A549 (cell line): ENCODE data around the gene SLC12A7.

ENCODE experiments used
- E2F6 ChIP-seq: IDR thresholded peaks from 2 replicates; pipeline ENCODE4 v1.6.1; 2012; ENCODE audit warnings: low read depth, borderline replicate concordance
- ZC3H11A ChIP-seq: fragments of 450-650 bp; IDR thresholded peaks from 2 replicates; pipeline ENCODE4 v1.6.1; 2014; ENCODE audit warnings: antibody characterized with exemption, mild to moderate bottlenecking
- TF ChIP-seq, protein P1 (sequence below): fragments of >200 bp; sonication (Bioruptor Twin); formaldehyde crosslinking; IDR thresholded peaks from 3 replicates; pipeline ENCODE4 v1.5.1; 2016

- TF ChIP-seq, protein P1, sequence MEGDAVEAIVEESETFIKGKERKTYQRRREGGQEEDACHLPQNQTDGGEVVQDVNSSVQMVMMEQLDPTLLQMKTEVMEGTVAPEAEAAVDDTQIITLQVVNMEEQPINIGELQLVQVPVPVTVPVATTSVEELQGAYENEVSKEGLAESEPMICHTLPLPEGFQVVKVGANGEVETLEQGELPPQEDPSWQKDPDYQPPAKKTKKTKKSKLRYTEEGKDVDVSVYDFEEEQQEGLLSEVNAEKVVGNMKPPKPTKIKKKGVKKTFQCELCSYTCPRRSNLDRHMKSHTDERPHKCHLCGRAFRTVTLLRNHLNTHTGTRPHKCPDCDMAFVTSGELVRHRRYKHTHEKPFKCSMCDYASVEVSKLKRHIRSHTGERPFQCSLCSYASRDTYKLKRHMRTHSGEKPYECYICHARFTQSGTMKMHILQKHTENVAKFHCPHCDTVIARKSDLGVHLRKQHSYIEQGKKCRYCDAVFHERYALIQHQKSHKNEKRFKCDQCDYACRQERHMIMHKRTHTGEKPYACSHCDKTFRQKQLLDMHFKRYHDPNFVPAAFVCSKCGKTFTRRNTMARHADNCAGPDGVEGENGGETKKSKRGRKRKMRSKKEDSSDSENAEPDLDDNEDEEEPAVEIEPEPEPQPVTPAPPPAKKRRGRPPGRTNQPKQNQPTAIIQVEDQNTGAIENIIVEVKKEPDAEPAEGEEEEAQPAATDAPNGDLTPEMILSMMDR: no peak
- no peak for TF ChIP-seq E2F6
- TF ChIP-seq ZC3H11A: no peak
Observed at GRCh38 chr5:1029945-1030625, 81.8 kb downstream of the SLC12A7 start.
